Adipose tissue (tissue), 3 donors: Measurements from ENCODE around the gene ANKRD55. TPM values are rescaled to one million over a fixed set of nuclear protein-coding genes. Genes with fewer than 3 reads are reported as not detected.
"Not testable (repeated sequence)": the region's sequence is repeated elsewhere in the genome, so short reads cannot be mapped to it uniquely, and the experiment has no call there.

Experiments used
- H3K27ac ChIP-seq: one replicate; pipeline ENCODE4 v1.5.1; 2013; ENCODE audit warnings: low read depth, low read length
- WGBS, 3 donors: extraction: QIAGEN DNeasy Blood & Tissue Kit; methylation state at CpG; one replicate each; pipeline ENCODE4 v1.1.7; 2013; 5-methylcytosine and 5-hydroxymethylcytosine counted together
- polyA plus RNA-seq, 3 donors: library from polyadenylated mRNA; stranded (reverse); fragments of 200-250 nt; gene quantifications; one replicate each; pipeline ENCODE4 v1.2.3, GENCODE V29; 2013
- donor health status: healthy with polysubstance abuse.
- donor health status: Bipolar disorder and iron deficiency.
- donor health status: healthy.

ANKRD55 gene
- polyA plus RNA-seq, 3 donors, result 0.07 to 0.34 (median 0.20) TPM

GRCh38 chr5:56130664-56131063, 102.5 kb downstream of the ANKRD55 start:
- 96 to 99% (median 97%) methylated on average over 2 of the region's 2 CpGs for WGBS, 3 donors
- H3K27ac ChIP-seq, result no peak overlapping the region

GRCh38 chr5:56129288-56129687, 103.8 kb downstream of the ANKRD55 start:
- H3K27ac ChIP-seq, result no peak overlapping the region
- 38 to 91% (median 88%) methylated on average over 4 of the region's 4 CpGs for WGBS, 3 donors

- 46 to 83% (median 47%) methylated on average over 3 of the region's 3 CpGs for WGBS, 3 donors
- H3K27ac ChIP-seq, result no peak overlapping the region
Measured at GRCh38 chr5:56128113-56128512, 105.0 kb downstream of the ANKRD55 start.

GRCh38 chr5:56126487-56127179, 106.5 kb downstream of the ANKRD55 start:
- 62 to 82% (median 79%) methylated on average over 7 of the region's 7 CpGs for WGBS, 3 donors
- H3K27ac ChIP-seq, result no peak overlapping the region

- WGBS, 3 donors, result 43 to 50% (median 47%) methylated on average over 8 of the region's 8 CpGs
- H3K27ac ChIP-seq, result no peak overlapping the region
Measured at GRCh38 chr5:56123531-56124243, 109.4 kb downstream of the ANKRD55 start.

- not testable (repeated sequence) for H3K27ac ChIP-seq
- WGBS, 3 donors, result 92 to 97% (median 96%) methylated on average over 9 of the region's 9 CpGs
Measured at GRCh38 chr5:56122360-56122985, 110.7 kb downstream of the ANKRD55 start.

GRCh38 chr5:56119050-56119449, 114.1 kb downstream of the ANKRD55 start:
- 88 to 98% (median 97%) methylated on average over 1 of the region's 1 CpG for WGBS, 3 donors

GRCh38 chr5:56116599-56117141, 116.5 kb downstream of the ANKRD55 start:
- 78 to 82% (median 80%) methylated on average over 9 of the region's 9 CpGs for WGBS, 3 donors
- no peak overlapping the region for H3K27ac ChIP-seq

More at GRCh38 chr5:56119050-56119449, 114.1 kb downstream of the ANKRD55 start:
- H3K27ac ChIP-seq, result no peak overlapping the region

- WGBS, 3 donors, result 96 to 98% (median 98%) methylated on average over 4 of the region's 4 CpGs
- no peak overlapping the region for H3K27ac ChIP-seq
Measured at GRCh38 chr5:56115589-56115988, 117.5 kb downstream of the ANKRD55 start.

- 76 to 92% (median 81%) methylated on average over 11 of the region's 11 CpGs for WGBS, 3 donors
Measured at GRCh38 chr5:56112526-56113121, 120.5 kb downstream of the ANKRD55 start.

GRCh38 chr5:56111404-56111781, 121.7 kb downstream of the ANKRD55 start:
- no peak overlapping the region for H3K27ac ChIP-seq
- WGBS, 3 donors, result 89 to 96% (median 94%) methylated on average over 9 of the region's 9 CpGs

More at GRCh38 chr5:56112526-56113121, 120.5 kb downstream of the ANKRD55 start:
- H3K27ac ChIP-seq, result no peak overlapping the region

- WGBS, 3 donors, result 87 to 91% (median 87%) methylated on average over 6 of the region's 6 CpGs
- H3K27ac ChIP-seq, result no peak overlapping the region
Measured at GRCh38 chr5:56110646-56111403, 122.3 kb downstream of the ANKRD55 start.

GRCh38 chr5:56108246-56108645, 124.9 kb downstream of the ANKRD55 start:
- 67 to 84% (median 76%) methylated on average over 3 of the region's 3 CpGs for WGBS, 3 donors
- no peak overlapping the region for H3K27ac ChIP-seq

- no peak overlapping the region for H3K27ac ChIP-seq
Measured at GRCh38 chr5:56106837-56107236, 126.3 kb downstream of the ANKRD55 start.

GRCh38 chr5:56105511-56106291, 127.4 kb downstream of the ANKRD55 start:
- 54 to 71% (median 62%) methylated on average over 6 of the region's 6 CpGs for WGBS, 3 donors
- no peak overlapping the region for H3K27ac ChIP-seq

GRCh38 chr5:56102889-56103288, 130.2 kb downstream of the ANKRD55 start:
- no peak overlapping the region for H3K27ac ChIP-seq
- WGBS, 3 donors, result 21 to 52% (median 51%) methylated on average over 1 of the region's 1 CpG

GRCh38 chr5:56102207-56102606, 130.9 kb downstream of the ANKRD55 start:
- not testable (repeated sequence) for H3K27ac ChIP-seq
- 91 to 93% (median 93%) methylated on average over 9 of the region's 9 CpGs for WGBS, 3 donors
